Right lobe of liver (tissue), 4 donors: ENCODE data around the gene RALGAPA2.

Experiments
- POLR2A ChIP-seq: fragments of 450-650 bp; IDR thresholded peaks from one replicate; pipeline ENCODE4 v1.6.1; 2017; ENCODE audit warnings: antibody characterized with exemption, mild to moderate bottlenecking
- TF ChIP-seq, protein P1 (sequence below), 4 donors: fragments of 200-600 bp in 3 of 4; fragments of 450-650 bp in 1 of 4; IDR thresholded peaks; one replicate each; pipeline versions ENCODE4 v1.5.1 to v1.8.0; 2016 to 2022; ENCODE audit warnings: antibody characterized with exemption in 4 of 4, mild to moderate bottlenecking in 2 of 4
- donor health status: DM: no; HTN: no; CAD: no.
- donor health status: DM: no; HTN: no; CAD: no.
- donor health status: DM: no; HTN: yes; CAD: no.

DNA sequence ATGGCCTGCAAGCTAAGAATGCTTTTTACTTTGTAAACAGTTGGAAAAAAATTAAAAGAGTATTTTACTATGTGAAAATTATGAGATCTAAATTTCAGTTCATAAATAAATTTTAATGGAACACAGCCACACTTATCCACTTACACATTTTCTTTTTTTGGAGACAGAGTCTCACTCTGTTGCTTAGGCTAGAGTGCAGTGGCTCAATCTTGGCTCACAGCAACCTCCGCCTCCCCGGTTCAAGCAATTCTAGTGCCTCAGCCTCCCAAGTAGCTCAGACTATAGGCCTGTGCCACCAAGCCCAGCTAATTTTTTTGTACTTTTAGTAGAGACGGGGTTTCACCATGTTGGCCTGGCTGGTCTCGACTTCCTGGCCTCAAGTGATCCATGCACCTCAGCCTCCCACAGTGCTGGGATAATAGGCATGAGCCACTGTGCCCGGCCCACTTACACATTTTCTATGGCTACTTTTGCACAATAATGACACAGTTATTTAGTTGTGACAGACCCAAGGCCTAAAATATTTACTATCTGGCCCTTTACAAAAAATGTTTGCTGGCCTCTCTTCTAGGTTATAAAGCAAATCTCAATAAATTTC lies 234.9 kb downstream of the RALGAPA2 start:
- TF ChIP-seq, protein P1, sequence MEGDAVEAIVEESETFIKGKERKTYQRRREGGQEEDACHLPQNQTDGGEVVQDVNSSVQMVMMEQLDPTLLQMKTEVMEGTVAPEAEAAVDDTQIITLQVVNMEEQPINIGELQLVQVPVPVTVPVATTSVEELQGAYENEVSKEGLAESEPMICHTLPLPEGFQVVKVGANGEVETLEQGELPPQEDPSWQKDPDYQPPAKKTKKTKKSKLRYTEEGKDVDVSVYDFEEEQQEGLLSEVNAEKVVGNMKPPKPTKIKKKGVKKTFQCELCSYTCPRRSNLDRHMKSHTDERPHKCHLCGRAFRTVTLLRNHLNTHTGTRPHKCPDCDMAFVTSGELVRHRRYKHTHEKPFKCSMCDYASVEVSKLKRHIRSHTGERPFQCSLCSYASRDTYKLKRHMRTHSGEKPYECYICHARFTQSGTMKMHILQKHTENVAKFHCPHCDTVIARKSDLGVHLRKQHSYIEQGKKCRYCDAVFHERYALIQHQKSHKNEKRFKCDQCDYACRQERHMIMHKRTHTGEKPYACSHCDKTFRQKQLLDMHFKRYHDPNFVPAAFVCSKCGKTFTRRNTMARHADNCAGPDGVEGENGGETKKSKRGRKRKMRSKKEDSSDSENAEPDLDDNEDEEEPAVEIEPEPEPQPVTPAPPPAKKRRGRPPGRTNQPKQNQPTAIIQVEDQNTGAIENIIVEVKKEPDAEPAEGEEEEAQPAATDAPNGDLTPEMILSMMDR (IDR thresholded peaks at IDR 0.05): no peak
- TF ChIP-seq POLR2A: no peak
